ENCODE results near the gene NR1H4. TPM values are rescaled to one million over a fixed set of nuclear protein-coding genes. Genes with fewer than 3 reads are reported as not detected.

The NR1H4 gene
- total and polyA plus RNA-seq, 2 of the 13 experiments (the other 11 are each of a cell fraction or from before 2014, with no cell fraction given): 27.3 to 114 TPM

DNA sequence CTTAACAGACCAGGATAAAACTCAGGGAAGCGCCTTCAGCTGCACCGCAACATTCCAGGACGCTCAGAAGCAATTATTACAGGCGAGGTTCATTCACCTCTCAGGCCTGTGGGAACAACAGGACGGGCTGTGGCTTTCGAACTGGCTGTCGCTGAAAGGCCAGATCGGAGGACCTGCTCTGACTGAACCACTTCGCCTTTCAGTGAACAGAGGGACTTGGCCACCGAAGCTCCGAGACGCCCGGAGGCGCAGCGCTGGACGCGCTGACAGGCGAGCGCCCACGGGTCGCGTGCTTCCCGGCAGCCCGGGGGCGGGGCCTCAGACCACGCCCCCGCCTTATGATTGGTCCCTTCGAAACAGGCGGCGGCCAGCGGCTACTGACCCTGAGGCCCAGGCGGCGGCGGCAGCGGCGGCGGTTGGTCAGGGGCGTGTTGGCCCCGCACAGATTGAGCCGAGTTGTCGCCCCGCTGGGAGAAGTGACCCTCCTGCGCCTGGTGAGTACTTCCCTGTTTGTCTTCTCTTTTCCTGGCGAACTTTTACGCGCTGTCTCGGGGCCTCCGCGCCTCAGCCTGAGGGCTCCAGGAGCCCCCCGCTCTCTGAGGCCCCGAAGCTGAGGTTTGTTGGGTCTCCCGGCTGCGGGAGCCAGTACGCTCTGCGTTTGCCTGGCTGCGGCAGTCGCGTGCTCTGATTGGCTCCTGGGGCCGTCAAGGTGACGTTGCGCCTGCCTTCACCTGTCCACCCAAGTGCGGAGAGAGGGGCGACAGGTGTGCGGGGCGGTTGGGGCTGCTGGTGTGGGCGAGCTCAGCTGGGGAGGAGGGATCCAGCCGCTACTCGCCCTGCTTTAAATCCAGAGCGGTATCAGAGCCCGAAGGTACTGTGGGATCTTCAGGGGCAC is 99.9 kb downstream of the NR1H4 start, which contains the start of gene GAS2L3 (continued):
- no peak for TF ChIP-seq ZNF615 (CRISPR knock-in tag; IDR thresholded peaks at IDR 0.05; ENCODE audit: borderline replicate concordance)
- 0 out of 2 replicates have a peak, but pooled peaks have one; percentile 82 for TF ChIP-seq ZNF766 (CRISPR knock-in tag; IDR thresholded peaks at IDR 0.05; ENCODE audit: borderline replicate concordance)
- TF ChIP-seq ELF3 (CRISPR knock-in tag; IDR thresholded peaks at IDR 0.05): peak; percentile 64
- peak; percentile 88 for TF ChIP-seq PHF8 (CRISPR knock-in tag; IDR thresholded peaks at IDR 0.05)
- TF ChIP-seq GMEB2 (CRISPR knock-in tag; IDR thresholded peaks at IDR 0.05; ENCODE audit: low read depth): no peak
- no peak for TF ChIP-seq ZNF672 (CRISPR knock-in tag; IDR thresholded peaks at IDR 0.05)
- TF ChIP-seq CHD2 (IDR thresholded peaks at IDR 0.05; ENCODE audit: low read depth, low read length): no peak
- TF ChIP-seq ZNF326 (CRISPR knock-in tag; IDR thresholded peaks at IDR 0.05; ENCODE audit: borderline replicate concordance): no peak
- TF ChIP-seq ZNF839 (CRISPR knock-in tag; IDR thresholded peaks at IDR 0.05; ENCODE audit: borderline replicate concordance): no peak; the same call in 1 of the 2 replicates
- no peak; the same call in 1 of the 2 replicates for TF ChIP-seq THAP7 (CRISPR knock-in tag; IDR thresholded peaks at IDR 0.05)
- no peak for TF ChIP-seq RAD21 (CRISPR knock-in tag; IDR thresholded peaks at IDR 0.05)
- TF ChIP-seq ZSCAN5A (CRISPR knock-in tag; IDR thresholded peaks at IDR 0.05; ENCODE audit: borderline replicate concordance): peak; percentile 58; the same call in 1 of the 2 replicates
- TF ChIP-seq ZNF788 (CRISPR knock-in tag; IDR thresholded peaks at IDR 0.05; ENCODE audit: borderline replicate concordance): no peak; the same call in 1 of the 2 replicates
- TF ChIP-seq REXO4 (CRISPR knock-in tag; IDR thresholded peaks at IDR 0.05; ENCODE audit: borderline replicate concordance): peak; percentile 84; the same call in 1 of the 2 replicates
- no peak; the same call in 1 of the 2 replicates for TF ChIP-seq NKX3-1 (CRISPR knock-in tag; IDR thresholded peaks at IDR 0.05)
- TF ChIP-seq, protein P1, sequence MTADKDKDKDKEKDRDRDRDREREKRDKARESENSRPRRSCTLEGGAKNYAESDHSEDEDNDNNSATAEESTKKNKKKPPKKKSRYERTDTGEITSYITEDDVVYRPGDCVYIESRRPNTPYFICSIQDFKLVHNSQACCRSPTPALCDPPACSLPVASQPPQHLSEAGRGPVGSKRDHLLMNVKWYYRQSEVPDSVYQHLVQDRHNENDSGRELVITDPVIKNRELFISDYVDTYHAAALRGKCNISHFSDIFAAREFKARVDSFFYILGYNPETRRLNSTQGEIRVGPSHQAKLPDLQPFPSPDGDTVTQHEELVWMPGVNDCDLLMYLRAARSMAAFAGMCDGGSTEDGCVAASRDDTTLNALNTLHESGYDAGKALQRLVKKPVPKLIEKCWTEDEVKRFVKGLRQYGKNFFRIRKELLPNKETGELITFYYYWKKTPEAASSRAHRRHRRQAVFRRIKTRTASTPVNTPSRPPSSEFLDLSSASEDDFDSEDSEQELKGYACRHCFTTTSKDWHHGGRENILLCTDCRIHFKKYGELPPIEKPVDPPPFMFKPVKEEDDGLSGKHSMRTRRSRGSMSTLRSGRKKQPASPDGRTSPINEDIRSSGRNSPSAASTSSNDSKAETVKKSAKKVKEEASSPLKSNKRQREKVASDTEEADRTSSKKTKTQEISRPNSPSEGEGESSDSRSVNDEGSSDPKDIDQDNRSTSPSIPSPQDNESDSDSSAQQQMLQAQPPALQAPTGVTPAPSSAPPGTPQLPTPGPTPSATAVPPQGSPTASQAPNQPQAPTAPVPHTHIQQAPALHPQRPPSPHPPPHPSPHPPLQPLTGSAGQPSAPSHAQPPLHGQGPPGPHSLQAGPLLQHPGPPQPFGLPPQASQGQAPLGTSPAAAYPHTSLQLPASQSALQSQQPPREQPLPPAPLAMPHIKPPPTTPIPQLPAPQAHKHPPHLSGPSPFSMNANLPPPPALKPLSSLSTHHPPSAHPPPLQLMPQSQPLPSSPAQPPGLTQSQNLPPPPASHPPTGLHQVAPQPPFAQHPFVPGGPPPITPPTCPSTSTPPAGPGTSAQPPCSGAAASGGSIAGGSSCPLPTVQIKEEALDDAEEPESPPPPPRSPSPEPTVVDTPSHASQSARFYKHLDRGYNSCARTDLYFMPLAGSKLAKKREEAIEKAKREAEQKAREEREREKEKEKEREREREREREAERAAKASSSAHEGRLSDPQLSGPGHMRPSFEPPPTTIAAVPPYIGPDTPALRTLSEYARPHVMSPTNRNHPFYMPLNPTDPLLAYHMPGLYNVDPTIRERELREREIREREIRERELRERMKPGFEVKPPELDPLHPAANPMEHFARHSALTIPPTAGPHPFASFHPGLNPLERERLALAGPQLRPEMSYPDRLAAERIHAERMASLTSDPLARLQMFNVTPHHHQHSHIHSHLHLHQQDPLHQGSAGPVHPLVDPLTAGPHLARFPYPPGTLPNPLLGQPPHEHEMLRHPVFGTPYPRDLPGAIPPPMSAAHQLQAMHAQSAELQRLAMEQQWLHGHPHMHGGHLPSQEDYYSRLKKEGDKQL (CRISPR knock-in tag; IDR thresholded peaks at IDR 0.05; ENCODE audit: low read depth): no peak
- TF ChIP-seq, protein P2, sequence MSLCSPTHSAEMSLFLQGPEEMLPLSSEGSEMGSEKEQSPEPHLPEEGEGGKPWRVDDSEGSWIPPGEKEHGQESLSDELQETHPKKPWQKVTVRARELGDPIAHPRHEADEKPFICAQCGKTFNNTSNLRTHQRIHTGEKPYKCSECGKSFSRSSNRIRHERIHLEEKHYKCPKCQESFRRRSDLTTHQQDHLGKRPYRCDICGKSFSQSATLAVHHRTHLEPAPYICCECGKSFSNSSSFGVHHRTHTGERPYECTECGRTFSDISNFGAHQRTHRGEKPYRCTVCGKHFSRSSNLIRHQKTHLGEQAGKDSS (CRISPR knock-in tag; IDR thresholded peaks at IDR 0.05; ENCODE audit: borderline replicate concordance, low read depth): peak; percentile 72; the same call in 1 of the 2 replicates
